PC-3 (cell line): Measurements from ENCODE around the gene CD28.

Experiments used
- EZH2 ChIP-seq: fragments of 300-600 bp; sonication (generic); IDR thresholded peaks from one replicate; pipeline ENCODE4 v1.6.1; 2017; ENCODE audit warnings: antibody characterized with exemption, mild to moderate bottlenecking, low read length; ENCODE audit not compliant: unreplicated experiment
- EZH2phosphoT487 ChIP-seq: fragments of 300-600 bp; sonication (generic); IDR thresholded peaks from 2 replicates; pipeline ENCODE4 v1.6.1; 2018; ENCODE audit warnings: mild to moderate bottlenecking, antibody characterized with exemption, low read length, borderline replicate concordance
- TF ChIP-seq, protein P1 (sequence below): fragments of 300-600 bp; sonication (generic); conservative IDR thresholded peaks from 2 replicates; pipeline ENCODE4 v1.5.1; 2017; ENCODE audit warnings: antibody characterized with exemption, low read depth, mild to moderate bottlenecking, low read length

DNA sequence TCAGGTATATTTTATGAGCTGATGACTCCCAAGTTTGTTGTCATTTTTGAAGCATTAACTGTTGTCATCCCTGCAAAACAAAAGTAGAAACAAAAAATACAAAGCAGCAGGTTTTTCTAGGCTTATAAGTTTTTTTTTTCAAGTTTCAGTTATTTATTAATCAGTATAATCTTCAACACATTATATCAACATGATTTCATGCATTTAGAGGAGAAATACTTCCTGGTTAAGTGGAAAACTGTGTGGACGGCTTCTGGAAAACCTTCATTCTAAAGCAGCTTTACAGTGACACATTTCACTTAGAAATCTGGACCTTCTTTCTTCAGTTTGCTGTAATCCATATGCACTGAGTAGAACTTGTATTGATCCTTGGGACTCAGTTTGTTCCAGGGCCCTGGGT is 34.6 kb upstream of the CD28 start:
- TF ChIP-seq, protein P1, sequence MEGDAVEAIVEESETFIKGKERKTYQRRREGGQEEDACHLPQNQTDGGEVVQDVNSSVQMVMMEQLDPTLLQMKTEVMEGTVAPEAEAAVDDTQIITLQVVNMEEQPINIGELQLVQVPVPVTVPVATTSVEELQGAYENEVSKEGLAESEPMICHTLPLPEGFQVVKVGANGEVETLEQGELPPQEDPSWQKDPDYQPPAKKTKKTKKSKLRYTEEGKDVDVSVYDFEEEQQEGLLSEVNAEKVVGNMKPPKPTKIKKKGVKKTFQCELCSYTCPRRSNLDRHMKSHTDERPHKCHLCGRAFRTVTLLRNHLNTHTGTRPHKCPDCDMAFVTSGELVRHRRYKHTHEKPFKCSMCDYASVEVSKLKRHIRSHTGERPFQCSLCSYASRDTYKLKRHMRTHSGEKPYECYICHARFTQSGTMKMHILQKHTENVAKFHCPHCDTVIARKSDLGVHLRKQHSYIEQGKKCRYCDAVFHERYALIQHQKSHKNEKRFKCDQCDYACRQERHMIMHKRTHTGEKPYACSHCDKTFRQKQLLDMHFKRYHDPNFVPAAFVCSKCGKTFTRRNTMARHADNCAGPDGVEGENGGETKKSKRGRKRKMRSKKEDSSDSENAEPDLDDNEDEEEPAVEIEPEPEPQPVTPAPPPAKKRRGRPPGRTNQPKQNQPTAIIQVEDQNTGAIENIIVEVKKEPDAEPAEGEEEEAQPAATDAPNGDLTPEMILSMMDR: no peak
- TF ChIP-seq EZH2 (no peak), EZH2phosphoT487 (no peak)
